GM18867 (cell line): ENCODE results near the gene TEC.

Experiments used
- ATAC-seq: cut with Tn5 transposase; IDR thresholded peaks from one replicate; pipeline ENCODE4 v1.9.1; 2021; ENCODE audit warnings: mild to moderate bottlenecking, moderate library complexity; ENCODE audit not compliant: unreplicated experiment

TEC gene

DNA sequence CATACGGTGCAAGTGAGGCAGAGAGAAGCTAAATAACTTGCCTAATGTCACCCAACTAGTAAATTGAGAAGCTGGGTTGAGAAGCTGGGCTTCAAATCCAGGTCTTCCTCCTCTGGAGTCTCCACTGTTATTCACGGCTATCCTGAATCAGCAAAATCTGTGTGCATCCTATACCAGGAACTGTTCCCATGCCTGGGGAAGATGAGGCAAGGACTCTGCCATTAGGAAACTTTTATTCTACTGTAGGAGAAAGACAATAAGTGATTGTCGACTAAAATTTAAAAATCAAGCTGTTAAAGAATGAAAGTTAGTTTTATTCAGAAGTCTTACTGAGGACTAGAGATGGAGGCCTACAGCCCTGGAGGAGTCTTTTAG is 872 bp upstream of the TEC start:
- ATAC-seq = no peak

DNA sequence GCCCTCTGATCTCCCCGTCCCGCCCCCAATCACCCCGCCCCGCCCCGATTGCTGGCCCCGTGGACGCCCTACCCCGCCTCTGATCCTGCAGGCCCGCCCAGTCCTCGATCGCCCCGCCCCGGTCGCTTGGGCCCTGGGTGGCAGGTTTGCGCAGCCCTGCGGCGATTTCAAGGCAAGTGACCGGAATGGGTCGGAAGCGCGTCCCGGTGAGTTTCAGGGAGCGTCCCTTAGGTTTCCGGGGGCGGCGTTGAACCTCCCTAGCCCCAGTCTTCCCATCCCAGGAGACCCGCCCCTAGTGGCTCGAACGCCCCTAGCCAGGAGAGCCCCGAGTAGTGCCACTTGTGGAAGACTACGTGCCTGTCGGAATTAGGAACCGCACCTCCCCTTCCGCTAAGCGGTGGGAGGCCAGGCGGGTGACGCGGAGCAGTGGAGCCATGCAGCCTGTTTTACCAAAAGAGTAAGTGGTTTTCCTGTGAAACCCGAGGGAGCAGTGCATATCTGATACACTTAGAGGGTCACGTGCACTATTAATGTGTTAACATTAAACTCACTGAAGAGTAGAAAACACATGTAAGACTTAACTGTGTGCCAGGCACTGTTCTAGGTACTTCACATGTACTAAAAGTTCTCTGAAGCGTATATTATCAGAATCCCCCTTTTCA is 354 bp upstream of the TEC start:
- peak; percentile 84 for ATAC-seq

DNA sequence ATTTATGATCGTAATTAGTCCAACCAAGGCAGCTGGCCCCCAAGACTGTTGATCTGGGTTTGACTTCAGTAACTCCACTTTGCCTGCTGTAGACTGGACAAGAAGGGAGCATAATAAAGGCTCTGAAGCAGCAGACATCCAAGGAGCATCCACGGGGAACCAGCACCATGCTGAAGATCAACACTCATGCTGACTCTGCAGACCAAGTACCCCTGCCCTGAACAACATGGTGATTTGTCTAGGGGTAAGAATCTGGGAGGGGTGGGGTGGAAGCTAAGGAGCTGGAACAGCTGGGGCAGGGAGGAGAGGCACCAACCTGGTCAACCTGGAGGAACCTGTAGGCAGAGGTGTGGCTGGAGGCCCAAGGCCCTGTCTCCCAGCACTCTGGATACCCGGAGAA is 2.1 kb downstream of the TEC start:
- ATAC-seq = no peak

- ATAC-seq = no peak
These were observed 2.9 kb downstream of the TEC start for GRCh38 chr4:48266781-48267180.

- no peak for ATAC-seq
These were observed 6.7 kb downstream of the TEC start for GRCh38 chr4:48262926-48263325.

DNA sequence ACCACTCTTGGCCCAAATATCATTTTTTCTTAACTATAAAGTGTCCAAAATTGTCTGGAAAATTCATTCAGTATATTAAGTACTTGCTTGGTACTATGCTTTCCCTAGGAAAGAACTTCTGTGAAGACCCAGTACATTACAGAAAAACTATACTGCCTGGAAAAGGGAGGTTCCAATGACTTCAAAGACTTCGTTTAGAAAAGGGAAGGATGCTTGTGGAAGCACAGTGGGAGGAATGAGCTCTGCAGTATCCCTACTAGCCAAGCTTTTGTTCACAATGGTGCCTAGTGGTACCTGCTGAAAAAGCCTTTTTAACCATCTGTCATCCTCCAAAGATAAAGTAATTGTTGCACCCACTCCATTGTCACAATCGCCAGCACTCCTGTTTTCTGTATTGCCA is 7.2 kb downstream of the TEC start:
- no peak for ATAC-seq

- ATAC-seq = peak; percentile 59
These were observed 8.4 kb downstream of the TEC start for GRCh38 chr4:48261281-48261680.

DNA sequence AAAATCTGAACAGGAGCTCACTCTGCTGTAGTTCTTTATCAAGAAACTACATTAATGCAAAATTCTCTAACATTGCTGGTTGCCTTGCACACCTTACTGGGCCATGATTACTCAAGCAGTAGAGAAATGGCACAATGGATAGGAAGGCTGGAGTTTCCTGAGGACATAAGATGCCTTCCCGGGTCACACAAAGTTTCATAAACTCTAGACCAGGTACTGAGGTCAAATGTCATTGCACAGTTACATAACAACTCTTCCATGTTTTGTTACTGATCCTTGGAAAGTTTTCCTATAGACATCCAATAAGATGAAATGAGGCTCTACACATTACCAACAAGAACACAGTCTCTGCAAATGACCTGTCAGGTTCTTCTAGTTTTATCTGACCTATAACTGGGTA is 9.9 kb downstream of the TEC start:
- no peak for ATAC-seq

GRCh38 chr4:48258845-48259397 is 10.7 kb downstream of the TEC start:
- no peak for ATAC-seq

GRCh38 chr4:48255959-48256342 is 13.7 kb downstream of the TEC start:
- ATAC-seq = no peak

- ATAC-seq = no peak
These were observed 14.3 kb downstream of the TEC start for GRCh38 chr4:48255072-48255958.

- no peak for ATAC-seq
These were observed 15.1 kb downstream of the TEC start for GRCh38 chr4:48254381-48255071.

- ATAC-seq = no peak
These were observed 17.3 kb downstream of the TEC start for GRCh38 chr4:48252313-48252712.

GRCh38 chr4:48250980-48251379 is 18.7 kb downstream of the TEC start:
- no peak for ATAC-seq

- no peak for ATAC-seq
These were observed 19.3 kb downstream of the TEC start for GRCh38 chr4:48250343-48250742.

- no peak for ATAC-seq
These were observed 20.3 kb downstream of the TEC start for GRCh38 chr4:48249378-48249777.

DNA sequence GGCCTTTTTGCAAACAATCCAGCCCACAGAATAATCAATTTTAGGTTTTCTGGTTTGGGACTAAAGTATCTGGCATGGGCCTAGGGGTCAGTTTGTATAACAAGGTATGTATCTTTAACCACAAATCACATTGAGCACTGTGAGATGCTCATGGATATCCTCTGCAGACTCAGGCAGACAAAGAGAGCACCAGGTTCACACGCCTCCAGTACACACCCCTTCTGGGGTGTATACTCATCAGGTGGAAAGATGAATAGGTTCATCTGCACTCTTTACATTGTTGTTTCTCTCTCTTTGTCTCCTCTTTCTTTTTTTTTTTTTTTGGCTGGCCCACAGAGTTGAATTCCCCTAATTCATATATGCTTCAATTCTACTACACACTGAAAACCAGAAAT is 21.1 kb downstream of the TEC start:
- no peak for ATAC-seq

DNA sequence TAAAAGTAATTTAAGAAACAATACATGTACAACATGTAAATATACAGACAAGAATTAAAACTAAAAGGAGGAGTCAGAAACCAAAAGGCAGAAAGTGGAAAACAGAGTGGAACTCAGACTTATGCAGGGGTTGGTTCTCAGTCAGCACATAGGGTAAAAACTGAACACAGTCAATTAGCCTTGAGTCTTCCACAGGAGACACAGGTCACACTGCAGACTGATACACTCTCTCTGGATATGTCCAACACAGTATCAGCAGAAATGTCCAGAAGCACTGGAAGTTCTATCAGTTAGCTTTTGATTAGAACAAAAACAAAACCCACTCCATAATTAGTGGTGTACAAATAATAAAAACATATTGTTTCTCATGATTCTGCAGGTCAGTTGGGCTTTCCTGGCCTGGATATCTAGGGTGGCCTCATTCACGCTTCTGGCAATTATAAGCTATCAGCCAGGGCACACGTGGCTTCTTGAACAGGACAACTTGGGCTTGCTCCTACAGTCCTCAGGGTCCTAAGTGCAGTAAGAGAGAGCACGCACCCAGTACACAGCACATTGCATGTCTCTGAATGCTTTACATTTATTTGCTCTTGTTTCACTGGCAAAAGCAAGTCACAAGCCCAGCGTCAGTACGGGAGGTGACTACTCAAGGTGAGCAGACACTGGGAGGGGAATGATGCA is 21.6 kb downstream of the TEC start:
- peak; percentile 35 for ATAC-seq

DNA sequence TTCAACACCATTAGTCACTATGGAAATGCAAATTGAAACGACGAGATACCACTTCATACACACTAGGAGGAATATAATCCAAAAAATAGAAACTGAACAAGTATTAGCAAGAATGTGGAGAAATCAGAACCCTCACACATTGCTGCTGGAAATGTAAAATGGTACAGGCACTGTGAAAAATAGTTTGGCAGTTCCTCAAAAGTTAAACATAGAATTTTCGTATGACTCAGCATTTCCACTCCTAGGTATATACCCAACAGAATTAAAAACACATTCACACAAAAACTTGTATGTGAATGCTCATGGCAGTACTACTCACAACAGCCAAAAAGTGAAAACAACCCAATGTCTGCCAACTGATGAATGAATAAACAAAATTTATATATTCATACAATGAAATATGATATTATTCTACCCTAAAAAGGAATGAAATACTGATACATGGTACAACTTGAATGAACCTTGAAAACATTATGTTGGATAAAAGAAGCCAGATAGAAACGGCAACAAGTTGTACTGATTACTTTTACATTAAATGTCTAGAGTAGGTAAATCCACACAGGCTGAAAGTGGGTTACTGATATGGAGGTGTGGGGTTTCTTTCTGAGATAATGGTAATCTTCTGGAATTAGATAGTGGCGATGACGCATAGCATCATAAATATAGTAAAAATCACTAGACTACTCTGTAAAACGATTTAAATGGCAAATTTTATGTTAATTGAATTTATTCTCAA is 22.3 kb downstream of the TEC start:
- peak; percentile 63 for ATAC-seq

DNA sequence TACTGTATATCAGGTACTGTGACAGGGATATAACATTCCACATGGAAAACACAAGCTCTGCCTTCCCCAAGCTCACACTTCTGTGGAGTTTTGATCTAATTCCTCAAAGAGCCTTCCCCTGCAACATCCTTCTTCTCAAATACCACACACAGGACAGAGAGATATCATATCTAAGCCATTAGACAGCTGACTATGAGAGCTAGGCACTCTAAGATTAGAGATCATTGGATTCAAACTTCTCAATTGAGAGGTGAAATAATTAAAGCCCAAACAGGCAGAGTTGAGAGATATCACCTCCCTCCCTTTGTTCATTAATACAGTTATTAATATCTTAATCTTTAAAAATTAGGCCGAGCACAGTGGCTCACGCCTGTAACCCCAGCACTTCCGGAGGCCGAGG is 25.0 kb downstream of the TEC start:
- no peak for ATAC-seq
